ENCODE results near the gene BPIFB2. TPM values are rescaled to one million over a fixed set of nuclear protein-coding genes. Genes with fewer than 3 reads are reported as not detected.

The BPIFB2 gene
- total RNA-seq, 2 experiments from 2014 or later, result not detected

GRCh38 chr20:33010674-33011449 is 3.4 kb downstream of the BPIFB2 start:
- POLR2A ChIA-PET, result no interaction called here
- no peak for ATAC-seq
- Mint-ChIP-seq H3K27me3 (no peaks in the 10 kb centered on the region), H3K4me3 (no peak overlapping the region), H3K9me3 (ENCODE audit: low read depth) (no peaks in the 10 kb centered on the region), H3K4me1 (no peaks in the 10 kb centered on the region), H3K36me3 (ENCODE audit: low read depth) (no peaks in the 10 kb centered on the region), H3K27ac (no peak overlapping the region)
- intact Hi-C loops (cut with DNase I, micrococcal nuclease), result no loop called here
- CTCF ChIA-PET, result no interaction called here
- no peak for DNase-seq

GRCh38 chr20:33012327-33013189 is 5.1 kb downstream of the BPIFB2 start:
- Mint-ChIP-seq H3K4me3 (no peak overlapping the region), H3K27ac (no peak overlapping the region), H3K36me3 (ENCODE audit: low read depth) (no peaks in the 10 kb centered on the region), H3K4me1 (peaks cover 2% of the 10 kb centered on the region), H3K9me3 (ENCODE audit: low read depth) (no peaks in the 10 kb centered on the region), H3K27me3 (no peaks in the 10 kb centered on the region)
- no peak for DNase-seq
- ChIA-PET POLR2A (interaction anchor here (0.6 kb wide), 1 partner anchor 55 kb away, joined by 3 read pairs; no protein-coding TSS in a partner anchor), CTCF (interaction anchor here (0.6 to 0.7 kb wide), 2 partner anchors 64 to 108 kb away, joined by 3 read pairs; no protein-coding TSS in a partner anchor)
- no peak for ATAC-seq
- intact Hi-C loops (cut with DNase I, micrococcal nuclease), result no loop called here

- DNase-seq (no peak), ATAC-seq (no peak)
- no peaks in the 10 kb centered on the region for H3K36me3 Mint-ChIP-seq (ENCODE audit: low read depth)
- ChIA-PET POLR2A (no interaction called here), CTCF (interaction anchor here (3.4 kb wide), 1 partner anchor 9 kb away, joined by 10 read pairs; the partner anchor contains the start of gene SUN5)
- H3K9me3 Mint-ChIP-seq (ENCODE audit: low read depth), result no peaks in the 10 kb centered on the region
- intact Hi-C loops (cut with DNase I, micrococcal nuclease), result no loop called here
- H3K4me3 Mint-ChIP-seq, result no peak overlapping the region
- peaks cover 2% of the 10 kb centered on the region for H3K4me1 Mint-ChIP-seq
- no peak overlapping the region for H3K27ac Mint-ChIP-seq
- H3K27me3 Mint-ChIP-seq, result no peaks in the 10 kb centered on the region
Measured at GRCh38 chr20:33013701-33014326, 6.3 kb downstream of the BPIFB2 start.

GRCh38 chr20:33014336-33015113 is 7.0 kb downstream of the BPIFB2 start:
- H3K27ac Mint-ChIP-seq, result no peak overlapping the region
- ChIA-PET POLR2A (no interaction called here), CTCF (interaction anchor here (0.6 to 3.4 kb wide), 2 partner anchors 10 to 24 kb away, joined by 4 to 10 read pairs; partner anchors contain the start of gene SUN5)
- intact Hi-C loops (cut with DNase I, micrococcal nuclease), result no loop called here
- no peaks in the 10 kb centered on the region for H3K9me3 Mint-ChIP-seq (ENCODE audit: low read depth)
- H3K36me3 Mint-ChIP-seq (ENCODE audit: low read depth), result no peaks in the 10 kb centered on the region
- DNase-seq, result no peak
- no peak overlapping the region for H3K4me3 Mint-ChIP-seq
- no peaks in the 10 kb centered on the region for H3K27me3 Mint-ChIP-seq
- no peak for ATAC-seq
- H3K4me1 Mint-ChIP-seq, result peaks cover 2% of the 10 kb centered on the region

- Mint-ChIP-seq H3K4me1 (peaks cover 2% of the 10 kb centered on the region), H3K4me3 (no peak overlapping the region), H3K36me3 (ENCODE audit: low read depth) (no peaks in the 10 kb centered on the region), H3K27ac (no peak overlapping the region), H3K27me3 (no peaks in the 10 kb centered on the region), H3K9me3 (ENCODE audit: low read depth) (no peaks in the 10 kb centered on the region)
- DNase-seq, result no peak
- intact Hi-C loops (cut with DNase I, micrococcal nuclease), result no loop called here
- no peak for ATAC-seq
- CTCF ChIA-PET, result interaction anchor here (0.6 to 3.4 kb wide), 2 partner anchors 10 to 25 kb away, joined by 4 to 10 read pairs; partner anchors contain the start of gene SUN5
- POLR2A ChIA-PET, result no interaction called here
Measured at GRCh38 chr20:33015114-33015484, 7.6 kb downstream of the BPIFB2 start.

GRCh38 chr20:33015700-33016580 is 8.4 kb downstream of the BPIFB2 start:
- CTCF ChIA-PET, result interaction anchor here (0.5 to 3.4 kb wide), 3 partner anchors 11 to 112 kb away, joined by 3 to 10 read pairs (median 3); partner anchors contain the start of gene SUN5
- H3K4me1 Mint-ChIP-seq, result peaks cover 2% of the 10 kb centered on the region
- POLR2A ChIA-PET, result no interaction called here

GRCh38 chr20:33016581-33017109 is 9.1 kb downstream of the BPIFB2 start:
- ATAC-seq (no peak), DNase-seq (no peak)
- CTCF ChIA-PET, result interaction anchor here (0.9 to 3.4 kb wide), 3 partner anchors 12 to 114 kb away, joined by 3 to 10 read pairs (median 7); partner anchors contain the start of gene SUN5
- no peaks in the 10 kb centered on the region for H3K27me3 Mint-ChIP-seq
- H3K36me3 Mint-ChIP-seq (ENCODE audit: low read depth), result no peaks in the 10 kb centered on the region
- H3K4me3 Mint-ChIP-seq, result no peak overlapping the region
- peak overlapping the region; percentile 55 for H3K27ac Mint-ChIP-seq
- intact Hi-C loops (cut with DNase I, micrococcal nuclease), result no loop called here
- H3K9me3 Mint-ChIP-seq (ENCODE audit: low read depth), result no peaks in the 10 kb centered on the region
- H3K4me1 Mint-ChIP-seq, result peaks cover 2% of the 10 kb centered on the region
- POLR2A ChIA-PET, result no interaction called here

More at GRCh38 chr20:33015700-33016580, 8.4 kb downstream of the BPIFB2 start:
- Mint-ChIP-seq H3K27ac (peak overlapping the region; percentile 55), H3K27me3 (no peaks in the 10 kb centered on the region), H3K9me3 (ENCODE audit: low read depth) (no peaks in the 10 kb centered on the region), H3K36me3 (ENCODE audit: low read depth) (no peaks in the 10 kb centered on the region), H3K4me3 (no peak overlapping the region)
- ATAC-seq (no peak), DNase-seq (no peak)
- intact Hi-C loops (cut with DNase I, micrococcal nuclease), result no loop called here

- H3K27me3 Mint-ChIP-seq, result no peaks in the 10 kb centered on the region
- H3K9me3 Mint-ChIP-seq (ENCODE audit: low read depth), result no peaks in the 10 kb centered on the region
- H3K27ac Mint-ChIP-seq, result no peak overlapping the region
- POLR2A ChIA-PET, result no interaction called here
- H3K36me3 Mint-ChIP-seq (ENCODE audit: low read depth), result no peaks in the 10 kb centered on the region
- H3K4me3 Mint-ChIP-seq, result no peak overlapping the region
- ATAC-seq (no peak), DNase-seq (no peak)
- intact Hi-C loops (cut with DNase I, micrococcal nuclease), result no loop called here
- peaks cover 2% of the 10 kb centered on the region for H3K4me1 Mint-ChIP-seq
- CTCF ChIA-PET, result interaction anchor here (1.5 to 3.4 kb wide), 2 partner anchors 13 to 115 kb away, joined by 7 to 10 read pairs; partner anchors contain the start of gene SUN5
Measured at GRCh38 chr20:33017542-33017941, 10.0 kb downstream of the BPIFB2 start.

- Mint-ChIP-seq H3K4me3 (no peak overlapping the region), H3K9me3 (ENCODE audit: low read depth) (no peaks in the 10 kb centered on the region), H3K36me3 (ENCODE audit: low read depth) (no peaks in the 10 kb centered on the region), H3K4me1 (peaks cover 2% of the 10 kb centered on the region), H3K27me3 (no peaks in the 10 kb centered on the region), H3K27ac (no peak overlapping the region)
- POLR2A ChIA-PET, result interaction anchor here (0.5 kb wide), 1 partner anchor 462 kb away, joined by 4 read pairs; no protein-coding TSS in a partner anchor
- no peak for DNase-seq
- CTCF ChIA-PET, result no interaction called here
- intact Hi-C loops (cut with DNase I, micrococcal nuclease), result no loop called here
- no peak for ATAC-seq
Measured at GRCh38 chr20:33018169-33018931, 10.8 kb downstream of the BPIFB2 start.

All from activated CD4-positive, alpha-beta T cell treated with anti-CD3 and anti-CD28 coated beads for 36 hours (primary cell).